Osteoblast (primary cell): ENCODE data around the gene PRKCE. TPM values are rescaled to one million over a fixed set of nuclear protein-coding genes. Genes with fewer than 3 reads are reported as not detected.

ENCODE experiments used
- DNase-seq: peaks from one replicate; pipeline ENCODE4 v3.0.0; 2011; ENCODE audit warnings: low spot score, mixed read lengths; ENCODE audit not compliant: insufficient read length; ENCODE audit errors: missing footprints
- H2AFZ ChIP-seq: 2 replicates; pipeline ENCODE4 v1.6.0; 2011; ENCODE audit warnings: mild to moderate bottlenecking, low read length
- H3K27ac ChIP-seq: 2 replicates; pipeline ENCODE4 v1.5.1; 2011; ENCODE audit warnings: mild to moderate bottlenecking, low read depth, low read length, moderate library complexity
- H3K27me3 ChIP-seq: 2 replicates; pipeline ENCODE4 v1.6.0; 2012; ENCODE audit warnings: mild to moderate bottlenecking, control low read depth, inconsistent platforms, low read length, moderate library complexity; ENCODE audit not compliant: insufficient read depth
- H3K36me3 ChIP-seq: 2 replicates; pipeline ENCODE4 v1.5.1; 2011; ENCODE audit warnings: mild to moderate bottlenecking, low read length, control low read depth, moderate library complexity; ENCODE audit not compliant: insufficient read depth
- H3K4me1 ChIP-seq: 2 replicates; pipeline ENCODE4 v1.5.1; 2011; ENCODE audit warnings: mild to moderate bottlenecking, low read length, control low read depth, moderate library complexity; ENCODE audit not compliant: insufficient read depth
- H3K4me2 ChIP-seq: 2 replicates; pipeline ENCODE4 v1.6.0; 2011; ENCODE audit warnings: mild to moderate bottlenecking, low read length; ENCODE audit not compliant: insufficient read depth
- H3K4me3 ChIP-seq: fragments of 200-600 bp; sonication (generic); 3 replicates; pipeline ENCODE4 v1.5.1; 2012; ENCODE audit warnings: mild to moderate bottlenecking, low read length, inconsistent platforms; ENCODE audit not compliant: insufficient read depth
- H3K79me2 ChIP-seq: 2 replicates; pipeline ENCODE4 v1.6.0; 2012; ENCODE audit warnings: mild to moderate bottlenecking, low read length, control low read depth, inconsistent platforms; ENCODE audit not compliant: insufficient read depth
- H3K9me3 ChIP-seq: 2 replicates; pipeline ENCODE4 v1.5.1; 2011; ENCODE audit warnings: low read depth, low read length, control low read depth
- H4K20me1 ChIP-seq: 2 replicates; pipeline ENCODE4 v1.6.0; 2012; ENCODE audit warnings: mild to moderate bottlenecking, low read length, control low read depth; ENCODE audit not compliant: insufficient read depth
- CTCF ChIP-seq: IDR thresholded peaks from 2 replicates; pipeline ENCODE4 v1.5.1; 2011; ENCODE audit warnings: mild to moderate bottlenecking, low read depth, low read length, moderate library complexity; ENCODE audit errors: extremely low read depth
- total RNA-seq: library from RNA; depleted of rRNA; stranded (reverse); fragments of >200 nt; gene quantifications from 2 replicates; pipeline ENCODE4 v1.2.3, GENCODE V29; 2012

Gene PRKCE
- total RNA-seq, 1 donor, result 22.1 TPM

- TF ChIP-seq CTCF, result no peak
- Histone ChIP-seq H4K20me1 (no peaks in the 10 kb centered on the region), H3K4me2 (peak overlapping the region; percentile 4), H3K4me1 (peaks cover 55% of the 10 kb centered on the region), H3K9me3 (no peaks in the 10 kb centered on the region), H3K79me2 (no peaks in the 10 kb centered on the region), H3K36me3 (no peaks in the 10 kb centered on the region), H3K27me3 (no peaks in the 10 kb centered on the region), H2AFZ (no peak overlapping the region), H3K4me3 (no peak overlapping the region), H3K27ac (peak overlapping the region; percentile 43)
- no peak for DNase-seq
These were observed 312.9 kb downstream of the PRKCE start for GRCh38 chr2:45964223-45964841.

GRCh38 chr2:45964906-45965305 is 313.4 kb downstream of the PRKCE start:
- no peak for TF ChIP-seq CTCF
- Histone ChIP-seq H3K4me3 (no peak overlapping the region), H3K27me3 (no peaks in the 10 kb centered on the region), H3K9me3 (no peaks in the 10 kb centered on the region), H2AFZ (no peak overlapping the region), H3K4me2 (peak overlapping the region; percentile 4), H3K79me2 (no peaks in the 10 kb centered on the region), H4K20me1 (no peaks in the 10 kb centered on the region), H3K4me1 (peaks cover 59% of the 10 kb centered on the region), H3K27ac (no peak overlapping the region), H3K36me3 (no peaks in the 10 kb centered on the region)
- no peak for DNase-seq

GRCh38 chr2:45965871-45966498 is 314.5 kb downstream of the PRKCE start:
- Histone ChIP-seq H3K27me3 (no peaks in the 10 kb centered on the region), H3K4me3 (no peak overlapping the region), H3K36me3 (no peaks in the 10 kb centered on the region), H3K9me3 (no peaks in the 10 kb centered on the region), H3K79me2 (no peaks in the 10 kb centered on the region), H4K20me1 (no peaks in the 10 kb centered on the region), H2AFZ (no peak overlapping the region), H3K27ac (no peak overlapping the region), H3K4me1 (peaks cover 59% of the 10 kb centered on the region), H3K4me2 (no peak overlapping the region)
- no peak for TF ChIP-seq CTCF
- no peak for DNase-seq

GRCh38 chr2:45968946-45969584 is 317.6 kb downstream of the PRKCE start:
- Histone ChIP-seq H3K4me3 (peak overlapping the region; percentile 6), H2AFZ (no peak overlapping the region), H3K79me2 (no peaks in the 10 kb centered on the region), H3K4me1 (peaks cover 35% of the 10 kb centered on the region), H3K9me3 (no peaks in the 10 kb centered on the region), H3K27ac (peak overlapping the region; percentile 29), H3K27me3 (no peaks in the 10 kb centered on the region), H3K4me2 (peak overlapping the region; percentile 38), H4K20me1 (no peaks in the 10 kb centered on the region), H3K36me3 (no peaks in the 10 kb centered on the region)
- no peak for DNase-seq
- no peak for TF ChIP-seq CTCF
